Activated CD8-positive, alpha-beta memory T cell treated with anti-CD3 and anti-CD28 coated beads for 1 hour (primary cell): ENCODE measurements around the gene FFAR1.

Experiments used
- DNase-seq, 2 donors: peaks; one replicate each; pipeline ENCODE4 v3.0.0-alpha.2; 2020; ENCODE audit warnings: low read depth in 1 of 2; ENCODE audit errors: extremely low read depth in 1 of 2

Gene FFAR1

GRCh38 chr19:35347171-35347929, at the start of gene FFAR1:
Gene FFAR1 (plus strand): TSS chr19:35347902. CDS start chr19:35351552, 3,650 bp downstream.
- DNase-seq, result no peak

- no peak for DNase-seq
Observed at GRCh38 chr19:35297922-35298321, 49.8 kb upstream of the FFAR1 start.

- no peak for DNase-seq
Observed at GRCh38 chr19:35298561-35298972, 49.1 kb upstream of the FFAR1 start.

GRCh38 chr19:35299523-35300338, 48.0 kb upstream of the FFAR1 start:
- no peak for DNase-seq

GRCh38 chr19:35300339-35300649, 47.4 kb upstream of the FFAR1 start:
- DNase-seq, result no peak

- no peak for DNase-seq
Observed at GRCh38 chr19:35301961-35302360, 45.7 kb upstream of the FFAR1 start.

GRCh38 chr19:35302446-35302845, 45.3 kb upstream of the FFAR1 start:
- DNase-seq, result no peak

GRCh38 chr19:35303357-35303915, 44.3 kb upstream of the FFAR1 start:
- DNase-seq, result no peak

- DNase-seq, result no peak
Observed at GRCh38 chr19:35304036-35304435, 43.7 kb upstream of the FFAR1 start.

- DNase-seq, result no peak
Observed at GRCh38 chr19:35305181-35305580, 42.5 kb upstream of the FFAR1 start.

GRCh38 chr19:35306473-35307246, 41.0 kb upstream of the FFAR1 start:
- no peak for DNase-seq

- DNase-seq, result no peak
Observed at GRCh38 chr19:35307931-35308330, 39.8 kb upstream of the FFAR1 start.

- DNase-seq, result no peak
Observed at GRCh38 chr19:35308910-35309309, 38.8 kb upstream of the FFAR1 start.

GRCh38 chr19:35309481-35310279, 38.0 kb upstream of the FFAR1 start:
- DNase-seq, result no peak

GRCh38 chr19:35310331-35310730, 37.4 kb upstream of the FFAR1 start:
- no peak for DNase-seq

- no peak for DNase-seq
Observed at GRCh38 chr19:35310811-35311465, 36.8 kb upstream of the FFAR1 start.

GRCh38 chr19:35311901-35312665, 35.6 kb upstream of the FFAR1 start:
- no peak for DNase-seq

- no peak for DNase-seq
Observed at GRCh38 chr19:35313587-35313986, 34.1 kb upstream of the FFAR1 start.

- DNase-seq, result no peak
Observed at GRCh38 chr19:35314031-35314430, 33.7 kb upstream of the FFAR1 start.
